Testis (tissue), 2 donors: Measurements from ENCODE around the gene VIT.

Source experiments
- CTCF ChIP-seq, 3 experiments: fragments of 450-650 bp in 2 of 3; fragments of 200-600 bp in 1 of 3; sonication (generic) in 1 of 3; IDR thresholded peaks; one replicate each; pipeline ENCODE4 v1.5.1; 2016 to 2019; ENCODE audit warnings: antibody characterized with exemption in 3 of 3, mild to moderate bottlenecking in 2 of 3, moderate library complexity in 1 of 3
- POLR2A ChIP-seq: fragments of 450-650 bp; IDR thresholded peaks from one replicate; pipeline ENCODE4 v1.6.1; 2017; ENCODE audit warnings: antibody characterized with exemption, mild to moderate bottlenecking, moderate library complexity

- TF ChIP-seq CTCF (IDR thresholded peaks at IDR 0.05) (no peak), POLR2A (no peak)
These were observed 78.8 kb downstream of the VIT start for GRCh38 chr2:36775261-36775660.
